Retinal pigment epithelial cell (primary cell): ENCODE data around the gene SMTNL2.

Experiments
- DNase-seq: peaks from one replicate; pipeline ENCODE4 v3.0.0-alpha.2; 2010; ENCODE audit warnings: low read depth
- H3K4me3 ChIP-seq: 2 replicates; pipeline ENCODE4 v1.5.1; 2011; ENCODE audit warnings: mild to moderate bottlenecking, low read length, control low read depth, moderate library complexity
- CTCF ChIP-seq: conservative IDR thresholded peaks from 2 replicates; pipeline ENCODE4 v1.5.1; 2011; ENCODE audit warnings: low read depth, low read length, control low read depth, inconsistent platforms

Gene SMTNL2

DNA sequence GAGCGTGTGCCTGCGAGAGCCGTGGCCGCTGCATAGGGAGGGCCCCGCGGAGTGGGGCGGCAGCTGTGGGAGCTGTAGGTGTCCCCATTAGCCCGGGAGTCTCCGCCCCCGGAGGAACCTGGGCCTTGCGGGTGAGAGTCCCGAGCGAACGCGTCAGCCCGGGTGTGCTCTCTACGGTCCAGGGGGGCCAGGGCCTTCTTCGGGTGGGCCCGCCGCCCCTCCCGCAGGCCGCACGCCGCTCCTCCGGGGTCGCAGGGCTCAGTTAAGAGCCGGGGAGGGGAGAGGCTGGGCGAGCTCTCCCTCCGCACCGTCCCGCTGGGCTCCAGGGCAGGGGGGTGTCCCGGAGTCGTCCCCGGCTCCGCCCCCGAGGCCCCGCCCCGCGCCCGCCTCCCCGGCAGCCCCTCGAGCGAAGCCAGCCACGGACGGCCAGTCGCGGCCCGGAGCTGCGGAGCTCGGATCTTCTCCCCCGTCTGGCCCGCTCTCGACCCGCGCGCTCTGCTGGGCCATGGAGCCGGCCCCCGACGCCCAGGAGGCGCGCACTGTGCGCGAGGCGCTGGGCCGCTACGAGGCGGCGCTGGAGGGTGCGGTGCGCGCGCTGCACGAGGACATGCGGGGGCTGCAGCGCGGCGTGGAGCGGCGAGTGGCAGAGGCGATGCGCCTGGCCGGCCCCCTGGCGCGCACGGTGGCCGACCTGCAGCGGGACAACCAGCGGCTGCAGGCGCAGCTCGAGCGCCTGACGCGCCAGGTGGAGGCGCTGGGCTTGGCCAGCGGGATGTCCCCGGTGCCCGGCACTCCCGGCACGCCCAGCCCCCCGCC is at the start of gene SMTNL2:
Gene SMTNL2, plus strand, starts transcription at position 429 of the 816 bp plus-strand sequence. Its CDS starts 77 bp downstream, at position 506.
- no peak for TF ChIP-seq CTCF
- no peak for DNase-seq
- peak within 1 kb of the TSS; percentile 35 for H3K4me3 ChIP-seq

DNA sequence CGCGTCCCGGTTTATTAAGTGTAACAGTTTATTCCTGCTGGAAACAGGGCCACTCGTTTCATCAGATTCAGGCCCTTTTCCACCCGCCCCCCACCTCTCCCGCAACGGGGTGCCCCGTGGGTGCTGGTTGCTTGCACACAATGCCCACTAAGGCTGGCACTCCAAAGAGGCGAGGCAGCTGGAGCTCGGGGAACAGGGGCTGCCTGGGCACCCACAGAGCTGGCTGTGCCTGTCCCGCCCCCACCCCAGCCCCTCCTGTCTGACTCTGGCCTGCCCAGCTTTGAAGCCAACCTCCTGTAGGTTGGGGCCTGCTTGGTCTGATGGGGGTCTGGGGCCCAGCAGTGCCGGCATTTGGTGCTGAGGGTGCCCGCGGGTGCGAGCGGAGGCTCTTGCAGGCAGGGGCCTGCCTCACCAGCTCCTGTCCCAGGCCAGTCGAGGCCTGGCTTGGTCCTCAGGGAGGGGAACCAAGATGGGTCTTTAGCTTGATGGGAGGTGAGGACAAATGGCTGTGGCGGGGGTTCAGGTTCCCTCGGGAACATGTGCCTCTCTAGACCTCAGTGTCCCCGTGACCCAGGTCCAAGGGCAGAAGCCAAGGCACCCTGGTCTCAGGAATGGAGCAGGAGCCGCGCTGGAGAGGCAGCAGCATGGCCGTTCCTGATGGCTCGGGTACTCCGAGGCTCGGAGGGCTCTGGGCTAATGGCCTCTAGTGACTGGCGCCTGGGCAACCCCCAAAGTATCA is 49.2 kb upstream of the SMTNL2 start:
- no peak for TF ChIP-seq CTCF
- no peak for DNase-seq
- peak overlapping the region; percentile 35 for H3K4me3 ChIP-seq

DNA sequence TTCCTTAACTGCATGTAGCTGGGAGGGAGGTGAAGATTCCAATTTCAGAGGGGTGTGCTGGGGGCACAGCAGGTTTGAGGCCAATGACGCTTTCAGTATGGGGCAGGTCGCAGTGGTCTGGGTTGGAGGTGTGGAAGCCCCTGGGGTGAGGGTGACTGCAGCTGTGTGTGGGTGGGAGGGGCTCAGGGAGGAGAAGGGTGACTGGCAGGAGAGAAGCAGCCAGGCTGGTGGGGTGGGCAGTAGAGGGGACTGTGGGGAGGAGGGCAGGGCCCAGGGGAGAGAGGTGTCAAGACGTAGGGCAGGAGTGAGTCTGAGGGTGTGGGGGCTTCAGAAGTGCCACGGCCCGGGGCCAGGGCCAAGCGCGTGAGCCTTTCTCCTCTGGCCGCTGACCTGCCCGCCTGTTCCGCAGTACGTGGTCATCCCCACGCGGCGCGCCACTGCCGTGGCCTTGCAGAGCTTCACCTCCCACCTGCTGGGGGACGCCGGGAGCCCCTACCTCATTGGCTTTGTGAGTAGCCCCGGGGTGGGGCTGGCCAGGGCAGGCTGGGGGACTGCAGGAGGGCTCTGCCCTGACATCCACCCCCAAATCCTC is 48.6 kb upstream of the SMTNL2 start:
- no peak for TF ChIP-seq CTCF
- H3K4me3 ChIP-seq: no peak overlapping the region
- no peak for DNase-seq

GRCh38 chr17:4536259-4536741 is 48.0 kb upstream of the SMTNL2 start:
- no peak overlapping the region for H3K4me3 ChIP-seq
- TF ChIP-seq CTCF: no peak
- no peak for DNase-seq

DNA sequence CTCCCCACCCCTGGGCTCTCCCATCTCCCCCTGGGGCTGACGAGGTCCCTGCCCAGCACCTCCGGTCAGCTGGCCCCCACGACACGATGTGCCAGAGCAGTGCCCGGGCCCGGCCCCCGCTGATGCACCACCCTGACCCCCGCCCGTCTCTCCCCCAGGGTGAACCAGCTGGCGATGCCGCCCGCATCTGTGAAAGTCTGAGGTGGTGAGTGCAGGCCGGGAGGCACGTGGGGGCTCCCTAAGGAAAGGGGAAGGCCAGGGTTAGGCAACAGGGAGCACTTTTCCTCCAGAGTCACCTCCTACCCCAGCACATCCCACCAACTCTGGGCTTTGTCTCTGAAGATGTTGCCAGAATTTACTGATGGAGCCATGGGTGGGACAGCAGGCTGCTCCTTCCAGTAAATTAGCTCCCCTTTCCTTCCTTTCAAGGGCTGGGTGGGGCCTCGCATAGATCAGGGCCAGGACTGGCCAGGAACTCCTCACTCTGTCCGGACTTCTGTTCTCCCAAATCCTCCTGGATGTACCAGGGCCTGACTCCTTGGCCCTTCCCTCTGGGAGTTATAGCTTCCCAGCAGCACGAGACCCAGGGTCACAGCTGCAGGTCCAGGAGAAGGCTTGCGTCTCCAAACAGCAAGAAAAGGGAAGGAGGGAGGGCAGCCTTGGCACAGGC is 47.5 kb upstream of the SMTNL2 start:
- TF ChIP-seq CTCF: no peak
- no peak overlapping the region for H3K4me3 ChIP-seq
- no peak for DNase-seq

- no peak for DNase-seq
- no peak for TF ChIP-seq CTCF
- no peak overlapping the region for H3K4me3 ChIP-seq
Observed at GRCh38 chr17:4537451-4538235, 46.7 kb upstream of the SMTNL2 start.
